WERI-Rb-1 (cell line): ENCODE results near the gene ZNF428.

Source experiments
- DNase-seq: peaks from one replicate; pipeline ENCODE4 v3.0.0-alpha.2; 2020
- H3K27ac ChIP-seq: fragments of 250-450 bp; sonication (Bioruptor Pico); 2 replicates; pipeline ENCODE4 v1.5.1; 2020; ENCODE audit warnings: mild to moderate bottlenecking, moderate library complexity
- H3K27me3 ChIP-seq: fragments of 250-450 bp; sonication (Bioruptor Pico); 2 replicates; pipeline ENCODE4 v1.5.1; 2021; ENCODE audit warnings: mild to moderate bottlenecking, low read depth, moderate library complexity; ENCODE audit not compliant: insufficient read depth, severe bottlenecking
- H3K36me3 ChIP-seq: fragments of 250-450 bp; sonication (Bioruptor Pico); 2 replicates; pipeline ENCODE4 v1.5.1; 2020; ENCODE audit warnings: mild to moderate bottlenecking, moderate library complexity
- H3K4me3 ChIP-seq: 2 replicates; pipeline ENCODE4 v1.5.1; 2011; ENCODE audit warnings: low read depth, mild to moderate bottlenecking, control low read depth, low read length
- H3K9me3 ChIP-seq: fragments of 250-450 bp; sonication (Bioruptor Pico); 2 replicates; pipeline ENCODE4 v1.5.1; 2021; ENCODE audit warnings: mild to moderate bottlenecking, moderate library complexity; ENCODE audit not compliant: severe bottlenecking
- TF ChIP-seq, protein P1 (sequence below): IDR thresholded peaks from 2 replicates; pipeline ENCODE4 v1.5.1; 2011; ENCODE audit warnings: low read depth, mild to moderate bottlenecking, control low read depth, inconsistent platforms, low read length

ZNF428 gene

DNA sequence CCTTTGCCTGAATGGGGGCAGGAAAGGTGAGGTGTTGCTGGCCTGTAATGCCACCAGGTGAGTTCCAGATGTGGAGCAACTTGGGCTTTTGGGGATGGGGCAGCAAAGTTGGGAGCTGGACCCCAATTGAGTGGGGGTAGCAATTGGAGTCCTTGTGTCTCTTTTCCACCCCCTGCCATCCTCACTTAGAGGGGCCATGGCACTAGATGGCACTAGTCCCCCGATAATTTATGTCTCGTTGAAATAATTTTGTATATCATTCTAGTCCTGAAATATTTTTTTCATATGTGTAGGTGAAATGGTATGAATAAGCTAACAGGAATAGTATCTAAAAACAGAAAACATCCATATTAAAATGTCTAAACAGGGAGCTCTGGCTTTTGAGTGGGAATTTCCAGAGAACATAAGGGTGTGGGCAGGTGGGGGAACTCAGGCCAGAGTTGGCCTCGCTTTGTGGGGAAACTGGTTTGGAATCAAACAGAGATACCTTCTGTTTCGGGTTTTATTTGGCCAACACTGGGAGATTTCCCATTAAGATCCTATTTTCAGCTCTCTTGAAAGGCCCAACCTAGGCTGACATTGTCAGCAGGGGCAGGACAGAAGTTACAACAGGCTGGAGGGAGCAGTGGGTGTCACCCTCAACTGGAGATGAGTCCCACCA is 19.7 kb downstream of the ZNF428 start:
- TF ChIP-seq, protein P1, sequence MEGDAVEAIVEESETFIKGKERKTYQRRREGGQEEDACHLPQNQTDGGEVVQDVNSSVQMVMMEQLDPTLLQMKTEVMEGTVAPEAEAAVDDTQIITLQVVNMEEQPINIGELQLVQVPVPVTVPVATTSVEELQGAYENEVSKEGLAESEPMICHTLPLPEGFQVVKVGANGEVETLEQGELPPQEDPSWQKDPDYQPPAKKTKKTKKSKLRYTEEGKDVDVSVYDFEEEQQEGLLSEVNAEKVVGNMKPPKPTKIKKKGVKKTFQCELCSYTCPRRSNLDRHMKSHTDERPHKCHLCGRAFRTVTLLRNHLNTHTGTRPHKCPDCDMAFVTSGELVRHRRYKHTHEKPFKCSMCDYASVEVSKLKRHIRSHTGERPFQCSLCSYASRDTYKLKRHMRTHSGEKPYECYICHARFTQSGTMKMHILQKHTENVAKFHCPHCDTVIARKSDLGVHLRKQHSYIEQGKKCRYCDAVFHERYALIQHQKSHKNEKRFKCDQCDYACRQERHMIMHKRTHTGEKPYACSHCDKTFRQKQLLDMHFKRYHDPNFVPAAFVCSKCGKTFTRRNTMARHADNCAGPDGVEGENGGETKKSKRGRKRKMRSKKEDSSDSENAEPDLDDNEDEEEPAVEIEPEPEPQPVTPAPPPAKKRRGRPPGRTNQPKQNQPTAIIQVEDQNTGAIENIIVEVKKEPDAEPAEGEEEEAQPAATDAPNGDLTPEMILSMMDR = no peak
- Histone ChIP-seq H3K36me3 (peaks cover 32% of the 10 kb centered on the region), H3K27ac (no peak overlapping the region), H3K4me3 (no peak overlapping the region), H3K27me3 (no peaks in the 10 kb centered on the region), H3K9me3 (no peaks in the 10 kb centered on the region)
- DNase-seq = no peak

DNA sequence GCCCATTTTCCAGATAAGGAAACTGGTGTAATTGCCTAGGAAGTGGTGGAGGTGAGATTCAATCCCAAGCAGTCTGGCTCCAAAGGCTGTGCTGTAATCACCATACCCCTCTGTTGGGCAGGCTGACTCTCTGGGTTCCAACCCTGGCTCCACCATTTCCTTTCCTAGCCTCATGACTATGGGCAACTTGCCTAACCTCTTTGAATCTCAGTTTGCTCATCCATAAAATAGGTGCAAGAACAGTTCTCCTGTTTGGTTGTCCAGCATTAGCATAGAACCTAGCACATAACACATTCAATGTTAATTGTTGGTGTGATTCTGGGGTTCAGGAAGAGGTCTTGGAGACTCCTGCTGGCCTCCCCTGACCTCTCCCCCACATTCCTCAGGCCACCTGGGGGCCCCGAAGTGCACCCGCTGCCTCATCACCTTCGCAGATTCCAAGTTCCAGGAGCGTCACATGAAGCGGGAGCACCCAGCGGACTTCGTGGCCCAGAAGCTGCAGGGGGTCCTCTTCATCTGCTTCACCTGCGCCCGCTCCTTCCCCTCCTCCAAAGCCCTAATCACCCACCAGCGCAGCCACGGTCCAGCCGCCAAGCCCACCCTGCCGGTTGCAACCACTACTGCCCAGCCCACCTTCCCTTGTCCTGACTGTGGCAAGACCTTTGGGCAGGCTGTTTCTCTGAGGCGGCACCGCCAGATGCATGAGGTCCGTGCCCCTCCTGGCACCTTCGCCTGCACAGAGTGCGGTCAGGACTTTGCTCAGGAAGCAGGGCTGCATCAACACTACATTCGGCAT is 20.8 kb downstream of the ZNF428 start:
- no peak overlapping the region for H3K4me3 ChIP-seq
- TF ChIP-seq, protein P1 = no peak
- no peak overlapping the region for H3K27ac ChIP-seq
- H3K27me3 ChIP-seq = no peaks in the 10 kb centered on the region
- H3K9me3 ChIP-seq = no peaks in the 10 kb centered on the region
- H3K36me3 ChIP-seq = peaks cover 43% of the 10 kb centered on the region
- no peak for DNase-seq

DNA sequence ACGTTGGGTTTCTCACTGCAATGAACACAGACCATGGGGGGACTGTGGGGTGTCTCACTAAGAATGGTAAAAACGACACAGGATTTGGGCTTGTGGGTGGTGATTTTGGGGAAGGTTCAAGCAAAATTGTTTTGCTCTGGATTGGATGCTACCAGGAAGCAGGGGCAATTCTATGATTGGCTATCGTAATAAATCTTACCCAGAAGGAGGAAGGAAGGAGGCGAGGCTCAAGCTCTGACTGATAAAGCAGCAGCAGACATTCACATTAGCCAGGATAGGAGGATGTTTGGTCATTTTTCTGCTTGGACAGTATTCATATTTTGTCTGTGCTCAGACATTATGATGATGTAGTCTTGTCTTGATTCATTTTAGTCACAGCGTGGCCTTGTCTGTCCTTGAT is 21.6 kb downstream of the ZNF428 start:
- TF ChIP-seq, protein P1 = no peak
- DNase-seq = no peak
- no peak overlapping the region for H3K27ac ChIP-seq
- H3K27me3 ChIP-seq = no peaks in the 10 kb centered on the region
- H3K36me3 ChIP-seq = peaks cover 51% of the 10 kb centered on the region
- no peaks in the 10 kb centered on the region for H3K9me3 ChIP-seq
- H3K4me3 ChIP-seq = no peak overlapping the region

DNA sequence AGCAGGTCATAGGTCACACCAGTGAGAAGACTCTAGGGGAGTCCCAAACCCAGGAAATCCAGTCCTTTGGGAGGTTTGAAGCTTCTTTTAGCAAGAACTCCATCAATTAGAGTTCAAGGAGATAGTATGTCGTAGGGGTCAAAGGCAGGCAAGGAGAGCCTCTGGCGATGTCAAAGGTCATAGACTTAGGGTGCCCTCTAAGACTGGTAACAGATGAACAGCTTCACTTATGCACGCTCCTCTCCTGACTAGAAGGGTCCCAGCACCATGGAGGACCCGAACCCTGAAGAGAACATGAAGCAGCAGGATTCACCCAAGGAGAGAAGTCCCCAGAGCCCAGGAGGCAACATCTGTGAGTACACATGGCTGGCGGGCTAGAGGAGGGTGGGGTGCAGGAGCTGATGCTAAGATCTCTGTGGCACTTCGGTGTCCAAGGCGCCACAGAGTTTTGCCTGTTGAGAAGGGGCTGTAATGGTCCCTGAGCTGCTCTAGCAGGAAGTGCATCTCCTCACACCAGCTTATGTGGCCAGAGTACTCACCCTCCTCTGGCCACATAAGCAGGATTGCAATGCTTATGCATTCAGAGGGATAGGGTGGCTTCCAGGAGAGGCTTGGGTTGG is 22.5 kb downstream of the ZNF428 start:
- TF ChIP-seq, protein P1 = no peak
- no peaks in the 10 kb centered on the region for H3K27me3 ChIP-seq
- no peak for DNase-seq
- peaks cover 60% of the 10 kb centered on the region for H3K36me3 ChIP-seq
- H3K27ac ChIP-seq = peak overlapping the region; percentile 99
- no peaks in the 10 kb centered on the region for H3K9me3 ChIP-seq
- peak overlapping the region; percentile 79 for H3K4me3 ChIP-seq

DNA sequence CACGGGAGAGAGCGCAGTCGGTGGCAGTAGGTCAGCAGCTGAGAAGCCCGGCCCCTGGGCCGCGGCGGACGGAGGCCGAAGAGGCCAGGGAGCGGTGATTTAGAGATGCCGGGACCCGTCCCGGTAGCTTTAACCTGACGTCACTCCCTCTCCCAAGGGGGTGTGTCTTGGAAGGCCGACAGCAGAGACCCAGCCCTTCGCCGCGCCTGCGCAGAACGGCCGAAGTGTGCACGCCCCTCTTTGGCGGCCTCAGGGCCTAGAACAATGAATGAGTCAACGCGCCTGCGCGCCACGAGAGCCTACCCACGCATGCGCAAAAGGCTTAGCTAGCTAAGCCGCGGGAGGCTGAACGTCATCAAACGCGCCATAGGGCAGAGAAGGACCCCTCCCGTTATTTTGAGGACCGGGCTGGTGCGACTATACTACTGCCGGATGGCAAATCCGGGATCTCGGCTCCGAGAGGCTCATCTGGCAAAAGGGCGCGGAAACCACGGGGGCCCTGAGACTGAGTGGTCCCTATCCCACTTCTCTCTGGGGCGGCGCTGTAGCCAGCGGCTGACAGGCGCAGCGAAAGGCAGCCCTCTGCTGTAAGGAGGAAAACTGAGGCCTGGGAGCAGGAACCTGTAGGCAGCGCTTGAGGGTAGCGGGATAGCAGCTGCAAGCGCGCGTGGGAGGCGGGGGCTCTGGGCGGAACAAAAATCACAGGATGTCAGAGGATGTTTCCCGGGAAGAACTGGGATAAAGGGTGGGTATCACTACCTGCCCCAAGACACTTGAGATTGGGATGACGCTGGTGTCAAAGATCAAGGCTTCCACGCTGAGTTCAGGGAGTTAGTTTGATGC is 23.2 kb downstream of the ZNF428 start, which contains the start of the genes IRGQ and ZNF576:
IRGQ (minus strand) TSS at position 136 of the 843 bp plus-strand sequence. CDS start 796 bp downstream, outside the sequence.
ZNF576 (plus strand) TSS at position 597 of the 843 bp plus-strand sequence. CDS start 514 bp downstream, outside the sequence.
- H3K27me3 ChIP-seq = no peaks in the 10 kb centered on the region
- H3K4me3 ChIP-seq = peak within 1 kb of the TSS; percentile 79
- TF ChIP-seq, protein P1 = 0 out of 2 replicates have a peak, but pooled peaks have one; percentile 3
- peaks cover 58% of the 10 kb centered on the region for H3K36me3 ChIP-seq
- no peaks in the 10 kb centered on the region for H3K9me3 ChIP-seq
- DNase-seq = peak; percentile 99
- H3K27ac ChIP-seq = peak within 1 kb of the TSS; percentile 99
